Lung microvascular endothelial cell (primary cell): ENCODE measurements around the gene TMC8. TPM values are rescaled to one million over a fixed set of nuclear protein-coding genes. Genes with fewer than 3 reads are reported as not detected.
"Not testable (repeated sequence)": the region's sequence is repeated elsewhere in the genome, so short reads cannot be mapped to it uniquely, and the experiment has no call there.

Experiments used
- DNase-seq, 2 donors: peaks; one replicate each; pipeline versions ENCODE4 v3.0.0 to v3.0.0-alpha.2; 2010; ENCODE audit warnings: low read depth in 2 of 2
- total RNA-seq: library from RNA; depleted of rRNA; stranded (reverse); fragments of >200 nt; gene quantifications from 2 replicates; pipeline ENCODE4 v1.2.1, GENCODE V29; 2014

The TMC8 gene
- total RNA-seq, 1 donor from 2014 or later = 0.20 TPM

DNA sequence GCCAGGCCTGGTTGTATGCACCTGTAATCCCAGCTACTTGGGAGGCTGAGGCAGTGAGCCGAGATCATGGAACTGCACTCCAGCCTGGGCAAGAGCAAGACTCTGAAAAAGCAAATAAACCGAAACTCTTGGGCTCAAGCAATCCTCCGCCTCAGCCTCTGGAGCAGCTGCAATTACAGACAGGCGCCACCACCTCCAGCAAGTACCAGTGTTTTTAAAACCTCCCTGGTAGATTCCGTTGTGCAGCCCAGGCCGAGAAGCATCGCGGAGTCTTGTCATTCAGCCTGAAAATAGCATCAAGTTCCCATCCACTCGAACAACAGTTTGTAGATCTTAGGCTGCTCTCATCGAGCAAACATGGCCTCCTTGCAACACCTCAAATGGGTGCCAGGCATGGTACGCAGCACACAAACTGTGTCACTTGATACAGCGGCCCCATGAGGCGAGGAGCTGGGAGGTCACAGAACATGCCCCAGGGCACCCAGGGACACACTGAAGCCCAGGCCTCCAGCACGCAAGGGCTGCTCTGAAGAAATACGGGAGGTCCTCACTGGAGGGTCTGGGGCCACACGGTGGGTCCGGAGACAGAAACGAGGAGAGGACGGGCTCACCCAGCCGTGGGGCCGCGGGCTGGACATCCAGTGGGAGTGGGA lies 20.1 kb upstream of the TMC8 start:
- no peak for DNase-seq

- no peak for DNase-seq
Observed at GRCh38 chr17:78111016-78111726, 19.4 kb upstream of the TMC8 start.

DNA sequence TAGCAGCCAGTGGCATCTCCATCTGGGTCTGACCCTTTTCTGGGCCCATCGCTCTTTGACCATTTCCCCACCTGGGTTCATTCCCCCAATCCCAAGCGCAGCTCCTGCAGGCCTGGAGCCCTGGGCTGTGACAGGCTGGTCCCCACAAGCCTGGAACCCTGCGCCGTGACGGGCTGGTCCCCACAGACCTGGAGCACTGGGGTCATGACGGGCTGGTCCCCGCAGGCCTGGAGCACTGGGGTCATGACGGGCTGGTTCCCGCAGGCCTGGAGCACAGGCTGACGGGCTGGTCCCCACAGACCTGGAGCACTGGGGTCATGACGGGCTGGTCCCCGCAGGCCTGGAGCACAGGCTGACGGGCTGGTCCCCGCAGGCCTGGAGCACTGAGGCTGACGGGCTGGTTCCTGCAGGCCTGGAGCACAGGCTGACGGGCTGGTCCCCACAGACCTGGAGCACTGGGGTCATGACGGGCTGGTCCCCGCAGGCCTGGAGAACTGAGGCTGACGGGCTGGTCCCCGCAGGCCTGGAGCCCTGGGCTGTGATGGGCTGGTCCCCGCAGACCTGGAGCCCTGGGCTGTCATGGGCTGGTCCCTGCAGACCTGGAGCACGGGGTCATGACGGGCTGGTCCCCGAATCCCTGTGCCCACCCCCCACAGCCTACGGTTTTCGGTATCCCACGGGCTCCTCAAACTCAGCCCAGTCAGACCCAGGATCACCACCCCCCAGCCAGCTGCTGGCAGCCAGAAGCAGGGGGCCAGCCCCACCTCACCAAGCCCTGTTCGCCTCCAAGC lies 18.6 kb upstream of the TMC8 start:
- DNase-seq = no peak

- DNase-seq = peak; percentile 49 to 70
Observed at GRCh38 chr17:78112518-78113471, 17.8 kb upstream of the TMC8 start.

DNA sequence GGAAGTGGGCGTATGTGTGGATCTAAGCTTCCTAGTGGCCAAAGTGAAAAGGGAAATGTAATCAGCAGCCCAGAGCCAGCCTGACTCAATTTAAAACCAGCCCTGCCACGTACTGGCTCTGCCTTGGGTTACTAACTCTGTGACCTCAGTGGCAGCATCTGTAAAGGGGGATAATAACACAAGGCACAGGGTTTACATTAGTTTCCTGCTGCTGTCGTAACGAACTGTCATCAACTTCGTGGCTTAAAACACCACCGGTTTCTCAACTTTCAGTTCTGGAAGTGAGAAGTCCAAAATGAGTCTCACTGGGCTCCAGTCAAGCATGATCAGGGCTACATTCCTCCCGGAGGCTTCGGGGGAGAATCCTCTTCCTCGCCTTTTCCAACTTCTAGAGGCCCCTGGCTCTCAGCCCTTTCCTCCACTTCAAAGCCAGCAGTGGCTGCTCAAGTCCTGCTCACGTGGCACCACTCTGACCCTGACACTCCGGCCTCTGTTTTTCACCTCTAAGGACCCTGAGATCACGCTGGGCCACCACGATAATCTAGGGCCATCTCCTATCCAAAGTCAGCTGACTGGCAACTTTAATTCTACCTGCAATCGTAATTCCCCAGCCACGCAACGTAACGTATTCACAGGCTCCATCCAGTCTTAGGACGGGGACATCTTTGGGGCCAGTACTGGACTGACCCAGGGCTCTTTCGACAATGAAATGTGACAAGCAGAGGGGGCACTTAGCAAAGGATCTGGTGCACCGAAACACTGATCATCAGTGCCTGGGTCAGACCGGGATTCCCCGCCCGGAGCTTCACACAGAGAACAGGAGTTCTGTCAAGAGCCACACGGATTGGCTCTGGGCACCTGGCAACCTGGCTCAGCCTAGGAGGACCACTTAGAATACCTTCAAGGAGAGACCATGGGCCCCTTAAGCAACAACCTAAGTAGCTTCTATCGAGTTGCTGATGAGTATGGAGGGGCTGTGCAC lies 16.5 kb upstream of the TMC8 start:
- no peak for DNase-seq

DNA sequence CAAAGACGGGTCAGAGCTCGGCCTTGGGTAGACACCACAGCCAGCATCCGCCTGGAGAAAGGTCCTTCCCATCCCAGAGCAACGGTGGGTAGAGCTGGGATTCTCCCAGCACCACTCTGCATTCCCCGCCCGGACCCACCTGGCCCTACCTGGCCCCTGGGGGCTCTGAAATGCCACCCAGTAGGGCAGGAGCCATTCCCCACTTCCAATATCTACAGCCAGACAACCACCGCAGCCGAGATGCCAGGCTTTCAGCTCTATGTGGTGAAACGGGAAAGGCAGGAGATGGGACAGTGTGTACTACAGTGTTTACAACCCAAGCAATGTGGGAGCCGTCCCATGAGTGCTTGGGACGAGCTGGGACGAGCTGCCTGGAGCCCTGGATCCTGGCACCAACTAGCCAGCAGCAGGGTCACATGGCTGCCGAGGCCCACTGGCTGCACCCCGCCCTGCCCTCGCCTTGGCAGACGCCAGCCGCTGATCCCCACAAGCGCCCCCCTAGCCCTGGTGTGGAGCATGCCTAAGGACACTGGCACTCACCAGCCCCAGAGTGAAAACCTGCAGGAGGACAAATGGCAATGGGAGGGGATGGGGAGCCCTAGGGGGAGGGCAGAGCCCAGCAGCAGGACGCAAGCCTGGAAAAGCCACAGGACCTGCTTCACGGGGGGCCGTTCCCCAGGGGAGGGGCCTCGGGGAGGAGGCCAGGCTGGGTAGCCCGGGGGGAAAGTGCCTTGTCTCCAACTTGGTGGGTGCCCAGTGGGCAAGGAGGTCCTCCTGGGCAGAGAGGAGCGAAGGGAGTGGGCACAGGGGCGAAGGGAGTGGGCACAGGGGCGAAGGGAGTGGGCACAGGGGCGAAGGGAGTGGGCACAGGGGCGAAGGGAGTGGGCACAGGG lies 15.5 kb upstream of the TMC8 start:
- no peak for DNase-seq

DNA sequence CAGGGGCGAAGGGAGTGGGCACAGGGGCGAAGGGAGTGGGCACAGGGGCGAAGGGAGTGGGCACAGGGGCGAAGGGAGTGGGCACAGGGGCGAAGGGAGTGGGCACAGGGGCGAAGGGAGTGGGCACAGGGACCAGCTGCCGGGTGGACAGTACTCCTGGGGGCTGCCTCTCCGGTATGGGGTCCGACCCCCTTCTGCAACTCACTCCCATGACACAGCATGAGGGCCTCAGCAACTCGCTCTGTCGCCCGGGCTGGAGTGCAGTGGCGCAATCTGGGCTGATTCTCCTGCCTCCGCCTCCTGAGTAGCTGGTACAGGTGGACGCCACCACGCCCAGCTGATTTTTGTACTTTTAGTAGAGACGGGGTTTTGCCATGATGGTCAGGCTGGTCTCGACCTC lies 14.8 kb upstream of the TMC8 start:
- not testable (repeated sequence) for DNase-seq

- no peak for DNase-seq
Observed at GRCh38 chr17:78116411-78116810, 14.2 kb upstream of the TMC8 start.

DNA sequence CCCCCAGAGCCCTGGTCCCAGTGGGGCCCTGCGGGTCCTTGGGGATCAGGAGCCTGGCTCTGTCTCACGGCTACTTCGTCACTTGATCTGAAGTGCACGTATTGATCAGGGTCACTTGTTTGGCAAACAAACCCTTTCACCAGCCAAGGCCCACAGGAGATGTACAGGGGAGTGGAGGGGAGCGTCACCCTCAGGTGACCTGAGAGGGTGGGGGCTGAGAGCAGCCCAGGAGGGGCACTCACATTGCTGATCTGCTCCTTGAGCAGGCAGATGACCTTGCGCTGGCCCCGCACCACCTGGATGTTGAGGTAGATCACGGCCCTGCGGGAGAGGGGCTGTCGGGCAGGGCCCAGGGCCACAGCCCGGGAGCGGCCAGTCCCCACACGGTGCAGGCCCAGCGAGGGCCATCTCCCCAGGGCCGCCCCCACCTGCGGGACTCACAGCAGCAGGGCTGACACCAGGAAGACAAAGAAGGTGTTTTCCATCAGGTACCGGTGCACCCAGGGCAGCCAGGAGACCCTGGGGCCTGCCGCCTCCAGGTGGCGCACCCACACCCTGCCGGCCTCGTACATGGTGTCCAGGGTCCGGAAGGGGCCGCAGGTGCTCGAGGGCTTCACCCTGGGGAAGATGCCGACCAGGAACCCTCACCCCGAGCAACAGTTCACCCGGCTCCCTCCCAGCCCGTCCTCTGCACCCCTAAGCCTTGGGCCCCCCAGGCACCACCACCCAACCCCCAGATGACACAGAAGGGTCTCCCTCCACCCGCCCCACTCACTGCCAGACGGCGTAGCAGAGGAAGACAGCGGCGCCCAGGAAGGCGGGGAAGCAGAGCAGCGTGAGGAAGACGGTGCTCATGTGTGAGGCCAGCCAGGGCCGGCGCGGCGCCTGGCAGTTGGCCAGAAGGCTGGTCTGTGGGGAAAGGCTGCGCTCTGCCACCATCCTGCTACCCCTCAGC lies 13.3 kb upstream of the TMC8 start:
- no peak for DNase-seq

GRCh38 chr17:78118801-78119241 lies 11.8 kb upstream of the TMC8 start:
- DNase-seq = no peak

DNA sequence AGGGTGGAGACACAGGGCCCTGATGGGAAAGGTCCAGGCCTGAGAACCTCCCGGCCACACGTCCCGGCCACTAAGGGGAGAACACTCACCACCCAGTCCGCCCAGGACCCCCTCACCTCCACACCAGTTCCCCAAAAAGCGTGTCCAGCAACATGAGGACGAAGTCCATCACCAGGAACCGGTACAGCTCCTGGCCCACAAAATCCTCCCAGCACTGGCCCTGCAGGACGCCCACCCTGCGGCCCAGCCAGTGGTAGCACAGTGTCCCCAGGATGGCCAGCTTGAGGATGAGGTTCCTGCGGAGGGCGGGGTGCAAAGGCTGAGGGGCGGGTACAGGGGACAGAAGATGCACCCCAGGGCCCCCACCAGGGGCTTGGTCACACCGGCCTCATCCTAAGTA lies 10.0 kb upstream of the TMC8 start:
- no peak for DNase-seq

GRCh38 chr17:78120971-78121800 lies 9.4 kb upstream of the TMC8 start:
- no peak for DNase-seq

- no peak for DNase-seq
Observed at GRCh38 chr17:78121801-78122215, 8.8 kb upstream of the TMC8 start.

GRCh38 chr17:78122216-78122930 lies 8.2 kb upstream of the TMC8 start:
- DNase-seq = no peak

DNA sequence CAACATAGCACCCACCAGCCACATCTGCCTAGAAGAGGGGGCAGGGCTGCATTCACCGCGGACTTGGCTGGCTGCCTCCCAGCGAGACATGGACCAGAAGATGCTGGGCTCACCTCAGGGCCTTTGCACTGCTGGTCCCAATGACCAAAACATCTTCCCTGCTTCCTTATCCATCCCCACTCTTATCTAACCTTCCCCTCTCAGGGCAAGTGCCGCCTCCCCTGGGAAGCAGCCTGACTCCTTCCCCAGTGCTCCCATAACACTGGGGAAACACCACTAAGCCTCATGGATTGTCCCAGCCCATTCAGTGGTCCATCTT lies 7.7 kb upstream of the TMC8 start:
- DNase-seq = no peak

- DNase-seq = no peak
Observed at GRCh38 chr17:78123258-78123929, 7.2 kb upstream of the TMC8 start.
